ENCODE data around the gene SH3RF1.

DNA sequence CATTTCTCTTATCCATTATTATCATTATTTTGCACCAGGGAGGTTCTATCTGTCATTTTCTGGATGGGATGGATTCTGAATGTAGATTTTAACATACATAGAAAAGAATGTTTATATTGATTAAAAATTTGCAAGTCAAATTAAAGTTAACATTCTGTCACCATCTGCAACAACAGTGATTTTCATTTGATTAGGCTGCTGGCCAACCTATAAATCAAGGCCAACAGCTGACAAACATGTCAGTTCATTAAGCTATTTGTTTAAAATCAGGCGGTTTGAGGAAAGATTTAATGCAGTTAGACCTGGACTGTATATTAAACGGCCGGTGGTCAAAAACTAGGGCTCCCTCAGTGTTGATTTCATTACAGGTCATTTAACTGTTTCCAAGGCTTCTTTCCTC, 151.2 kb downstream of the SH3RF1 start:
- TF ChIP-seq, protein P1, sequence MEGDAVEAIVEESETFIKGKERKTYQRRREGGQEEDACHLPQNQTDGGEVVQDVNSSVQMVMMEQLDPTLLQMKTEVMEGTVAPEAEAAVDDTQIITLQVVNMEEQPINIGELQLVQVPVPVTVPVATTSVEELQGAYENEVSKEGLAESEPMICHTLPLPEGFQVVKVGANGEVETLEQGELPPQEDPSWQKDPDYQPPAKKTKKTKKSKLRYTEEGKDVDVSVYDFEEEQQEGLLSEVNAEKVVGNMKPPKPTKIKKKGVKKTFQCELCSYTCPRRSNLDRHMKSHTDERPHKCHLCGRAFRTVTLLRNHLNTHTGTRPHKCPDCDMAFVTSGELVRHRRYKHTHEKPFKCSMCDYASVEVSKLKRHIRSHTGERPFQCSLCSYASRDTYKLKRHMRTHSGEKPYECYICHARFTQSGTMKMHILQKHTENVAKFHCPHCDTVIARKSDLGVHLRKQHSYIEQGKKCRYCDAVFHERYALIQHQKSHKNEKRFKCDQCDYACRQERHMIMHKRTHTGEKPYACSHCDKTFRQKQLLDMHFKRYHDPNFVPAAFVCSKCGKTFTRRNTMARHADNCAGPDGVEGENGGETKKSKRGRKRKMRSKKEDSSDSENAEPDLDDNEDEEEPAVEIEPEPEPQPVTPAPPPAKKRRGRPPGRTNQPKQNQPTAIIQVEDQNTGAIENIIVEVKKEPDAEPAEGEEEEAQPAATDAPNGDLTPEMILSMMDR (IDR thresholded peaks at IDR 0.05), result no peak
- TF ChIP-seq POLR2A (IDR thresholded peaks at IDR 0.05), result no peak

All from uterus (tissue), 2 donors.